ENCODE results near the gene DTNB.
"Not testable (repeated sequence)": the region's sequence is repeated elsewhere in the genome, so short reads cannot be mapped to it uniquely, and the experiment has no call there.

DTNB gene

DNA sequence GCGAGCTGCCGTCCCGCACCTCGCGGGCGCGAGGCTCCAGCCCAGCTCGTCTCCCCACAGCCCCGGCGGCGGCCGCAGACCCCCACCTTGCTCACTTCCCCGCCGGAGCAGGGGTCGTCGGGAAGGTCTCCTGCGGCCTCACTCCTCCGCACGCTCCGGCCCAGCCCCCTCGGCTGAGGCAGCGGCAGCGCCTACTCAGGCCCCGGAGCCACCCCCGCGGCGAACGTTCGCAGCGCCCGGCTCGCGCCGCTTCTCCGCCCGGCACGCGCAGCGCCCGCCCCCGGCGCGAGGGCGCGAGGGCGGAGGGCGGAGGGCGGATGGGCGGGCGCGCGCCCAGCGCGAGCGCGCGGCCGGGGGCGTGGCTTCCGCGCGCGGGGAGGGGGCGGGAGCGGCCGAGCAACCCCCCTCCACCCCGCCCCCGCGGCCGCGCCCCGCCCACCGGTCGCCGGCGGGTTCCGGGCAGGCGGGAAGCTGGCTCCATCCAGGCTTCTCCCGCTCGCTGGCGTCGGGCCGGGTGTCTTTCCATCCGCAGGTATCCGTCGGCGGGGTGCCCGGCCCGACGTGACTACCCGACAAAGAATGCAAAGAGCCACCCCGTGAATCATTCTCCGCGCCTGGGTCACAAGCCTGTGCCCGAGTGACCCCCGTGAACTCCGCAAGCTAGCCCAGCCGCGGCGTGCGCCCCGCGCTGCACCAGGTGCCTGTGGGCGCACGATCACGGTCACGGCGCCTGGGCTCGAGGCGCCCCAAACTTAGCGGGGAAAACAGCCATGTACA lies at the start of gene DTNB:
TSS of gene DTNB (minus strand) at position 278 of the 777 bp plus-strand sequence. CDS start 20,917 bp downstream, outside the sequence.
- peak; percentile 88 for DNase-seq

DNA sequence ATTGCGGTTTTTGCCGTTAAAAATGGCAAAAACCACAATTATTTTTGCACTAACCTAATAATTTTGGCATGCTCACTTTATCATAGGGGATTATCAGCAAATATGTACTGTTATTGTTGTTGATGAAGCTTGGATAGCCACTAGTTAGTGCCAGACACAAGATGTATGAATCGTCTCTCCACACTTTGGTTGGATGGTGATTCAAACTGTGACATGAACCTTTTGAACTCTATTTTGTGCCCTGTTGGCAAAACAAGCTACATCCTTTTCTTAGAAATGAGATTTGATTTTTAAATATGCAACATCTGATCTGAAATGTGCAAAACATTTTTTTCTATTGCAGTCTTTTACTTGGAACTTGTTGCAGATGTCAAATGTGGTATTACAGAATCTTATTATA lies 48.8 kb upstream of the DTNB start:
- DNase-seq: no peak

DNA sequence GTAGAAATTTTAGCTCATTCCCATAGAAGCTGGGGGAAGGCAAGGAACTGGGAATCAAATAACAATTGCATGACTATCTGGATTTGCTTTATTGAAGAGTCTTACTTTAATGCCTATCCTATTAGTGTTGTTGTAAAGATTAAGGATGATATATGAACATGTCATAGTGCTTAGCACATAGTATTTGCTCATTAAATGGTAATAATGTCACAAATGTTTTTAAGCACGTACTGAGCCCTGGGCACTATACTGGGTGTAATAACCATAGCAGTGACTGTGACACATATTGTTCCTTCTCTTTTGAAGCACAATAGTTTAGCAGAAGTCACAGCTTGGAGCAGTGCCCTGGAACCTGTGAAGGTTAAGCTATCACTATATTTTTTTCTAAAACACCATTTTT lies 47.2 kb upstream of the DTNB start:
- no peak for DNase-seq

DNA sequence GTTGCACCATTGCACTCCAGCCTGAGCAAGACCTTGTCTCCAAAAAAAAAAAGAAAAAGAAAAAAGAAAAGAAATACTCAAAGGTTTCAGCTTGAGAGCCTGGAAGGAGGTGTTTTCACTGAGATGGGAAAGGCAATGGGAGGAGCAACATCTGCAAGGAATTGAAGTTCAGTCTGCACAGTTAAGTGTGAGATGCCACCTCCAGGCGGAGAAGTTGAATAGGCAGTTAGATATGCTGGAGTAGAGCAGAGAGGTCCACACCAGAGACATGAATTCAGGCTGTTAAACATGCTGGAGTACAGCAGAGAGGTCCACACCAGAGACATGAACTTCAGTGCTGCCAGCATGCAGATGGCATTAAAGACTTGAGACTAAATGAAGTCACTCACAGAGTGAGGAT lies 41.4 kb upstream of the DTNB start:
- DNase-seq: peak; percentile 19

DNA sequence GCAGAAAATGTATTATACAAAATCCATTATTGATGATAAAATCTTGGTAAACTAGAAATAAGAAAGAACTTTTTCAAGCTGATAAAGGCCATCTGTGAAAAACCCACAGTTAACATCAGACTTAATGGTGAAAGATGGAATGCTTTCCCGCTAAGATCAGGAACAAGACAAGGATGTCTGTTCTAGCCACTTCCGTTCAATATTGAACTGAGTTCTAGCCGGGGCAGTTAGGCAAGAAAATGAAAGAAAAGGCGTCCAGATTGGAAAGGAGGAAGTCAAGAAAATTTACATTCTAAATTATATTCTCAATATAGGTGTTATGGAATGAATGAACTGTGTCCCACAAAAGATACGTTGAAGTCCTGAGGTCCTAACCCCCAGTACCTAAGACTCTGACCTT lies 39.1 kb upstream of the DTNB start:
- DNase-seq: no peak

DNA sequence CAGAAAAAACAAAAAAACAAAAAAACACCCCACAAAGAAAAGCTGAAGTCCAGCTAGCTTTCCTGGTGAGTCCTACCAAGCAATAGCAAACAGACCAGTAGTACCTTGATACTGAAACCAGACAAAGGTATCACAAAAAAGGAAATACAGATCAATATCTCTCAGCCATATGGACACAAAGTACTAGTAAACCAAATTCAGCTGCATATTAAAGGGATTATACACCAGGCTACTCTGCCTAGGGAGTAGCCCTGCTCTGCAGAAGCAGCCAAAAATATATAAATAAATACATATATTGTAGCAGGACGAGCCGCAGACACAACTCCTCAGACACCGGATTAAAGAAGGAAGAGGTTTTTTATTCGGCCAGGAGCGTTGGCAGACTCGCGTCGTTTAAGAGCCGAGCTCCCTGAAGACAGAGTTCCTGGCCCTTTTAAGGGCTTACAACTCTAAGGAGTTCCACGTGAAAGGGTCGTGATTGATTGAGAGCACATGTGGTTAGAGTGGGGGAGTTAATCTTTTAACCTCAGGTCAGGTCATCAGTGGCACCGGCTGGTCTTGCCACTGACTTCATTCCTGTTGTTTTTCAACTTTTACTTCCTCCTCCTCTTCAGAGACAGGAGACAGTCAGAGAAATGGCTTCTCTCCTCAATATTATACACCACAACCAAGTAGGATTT lies 38.4 kb upstream of the DTNB start:
- no peak for DNase-seq

DNA sequence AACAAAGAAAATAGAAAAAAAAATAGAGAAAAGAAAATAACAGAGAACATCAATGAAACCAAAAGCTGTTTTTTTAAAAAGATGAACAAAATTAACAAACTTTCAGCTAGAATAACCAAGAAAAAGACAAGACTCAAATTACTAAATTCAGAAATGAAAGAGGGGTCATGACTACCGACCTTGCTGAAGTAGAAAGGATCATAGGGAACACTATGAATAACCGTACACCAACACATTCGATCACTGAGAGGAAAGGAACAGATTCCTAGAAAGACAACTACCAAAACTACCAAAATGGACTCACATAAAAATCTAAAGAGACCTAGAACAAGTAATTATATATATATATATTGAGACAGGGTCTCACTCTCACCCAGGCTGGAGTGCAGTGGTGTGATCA lies 37.4 kb upstream of the DTNB start:
- DNase-seq: no peak

DNA sequence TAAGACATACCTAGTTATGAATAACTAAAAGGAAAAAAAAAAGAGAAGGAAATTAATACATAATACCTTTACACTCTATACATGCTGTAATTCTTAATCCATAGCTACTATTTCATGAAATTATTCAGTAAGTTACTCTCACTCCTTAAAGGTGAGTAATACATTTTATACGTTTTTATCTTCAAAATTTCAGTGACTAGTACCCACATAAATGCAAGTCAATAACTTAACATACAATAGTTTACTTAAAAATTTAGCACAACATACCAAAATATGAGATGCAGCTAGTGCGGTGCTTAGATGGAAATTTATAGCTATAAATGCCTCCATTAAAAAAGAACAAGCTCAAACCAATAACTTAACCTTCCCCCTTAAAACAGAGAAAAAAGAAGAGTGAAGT lies 36.0 kb upstream of the DTNB start:
- no peak for DNase-seq

DNA sequence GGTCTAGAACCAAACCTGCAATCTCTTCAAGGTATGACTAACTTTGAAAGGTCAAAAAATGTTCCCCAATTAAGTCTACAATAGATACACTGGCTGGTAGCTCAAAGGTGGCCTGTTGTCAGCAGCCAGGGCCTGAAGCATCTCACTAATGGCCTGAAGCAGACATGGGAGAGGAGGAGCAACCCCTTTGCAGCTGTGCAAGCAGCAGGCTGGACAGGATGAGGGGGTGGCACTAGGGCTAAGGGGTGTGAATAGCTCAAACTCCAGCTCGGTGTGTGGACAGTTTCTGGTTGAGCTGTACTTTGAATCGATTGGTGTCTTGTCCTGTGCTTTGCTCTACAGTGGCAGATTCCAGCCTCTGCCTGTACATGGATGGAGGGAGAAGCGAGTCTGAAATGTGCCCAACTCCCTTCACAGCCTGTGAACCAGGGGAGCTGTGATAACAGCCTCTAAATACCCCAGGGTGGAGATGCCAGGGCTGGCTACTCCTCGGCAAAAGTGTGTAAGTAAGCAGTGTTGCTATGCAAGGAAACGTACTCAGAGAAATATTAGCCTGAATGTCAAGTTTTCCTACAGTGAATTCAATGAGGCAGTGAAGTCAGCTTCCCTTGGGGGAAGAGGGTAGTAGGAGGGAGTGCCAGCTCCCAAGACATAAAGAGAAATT lies 34.7 kb upstream of the DTNB start:
- DNase-seq: peak; percentile 55

DNA sequence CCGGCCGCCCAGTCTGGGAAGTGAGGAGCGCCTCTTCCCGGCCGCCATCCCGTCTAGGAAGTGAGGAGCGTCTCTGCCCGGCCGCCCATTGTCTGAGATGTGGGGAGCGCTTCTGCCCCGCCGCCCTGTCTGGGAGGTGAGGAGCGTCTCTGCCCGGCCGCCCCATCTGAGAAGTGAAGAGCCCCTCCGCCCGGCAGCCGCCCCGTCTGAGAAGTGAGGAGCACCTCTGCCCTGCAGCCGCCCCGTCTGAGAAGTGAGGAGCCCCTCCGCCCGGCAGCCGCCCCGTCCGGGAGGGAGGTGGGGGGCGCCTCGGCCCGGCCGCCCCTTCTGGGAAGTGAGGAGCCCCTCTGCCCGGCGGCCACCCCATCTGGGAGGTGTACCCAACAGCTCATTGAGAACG lies 32.2 kb upstream of the DTNB start:
- DNase-seq: not testable (repeated sequence)

DNA sequence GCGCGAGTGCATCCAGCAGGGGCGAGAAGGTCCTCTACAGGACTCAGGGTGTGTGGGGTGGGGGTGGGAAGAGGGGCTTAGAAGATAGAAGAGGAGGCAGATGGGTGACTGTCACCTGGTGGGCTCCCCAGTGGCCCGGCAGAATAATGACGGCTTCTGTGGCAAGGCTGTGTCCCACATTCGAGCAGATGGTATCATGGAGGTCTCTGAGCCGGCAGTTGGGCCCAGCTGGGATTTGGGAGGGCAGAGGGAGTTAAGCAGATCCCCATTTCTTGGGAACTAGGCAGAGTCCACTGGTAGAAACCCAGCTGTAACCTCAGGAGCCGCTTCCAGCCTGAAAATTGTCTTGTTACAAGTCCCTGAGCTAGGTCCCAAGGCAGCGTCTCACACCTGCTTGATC lies 28.4 kb upstream of the DTNB start:
- DNase-seq: peak; percentile 7

DNA sequence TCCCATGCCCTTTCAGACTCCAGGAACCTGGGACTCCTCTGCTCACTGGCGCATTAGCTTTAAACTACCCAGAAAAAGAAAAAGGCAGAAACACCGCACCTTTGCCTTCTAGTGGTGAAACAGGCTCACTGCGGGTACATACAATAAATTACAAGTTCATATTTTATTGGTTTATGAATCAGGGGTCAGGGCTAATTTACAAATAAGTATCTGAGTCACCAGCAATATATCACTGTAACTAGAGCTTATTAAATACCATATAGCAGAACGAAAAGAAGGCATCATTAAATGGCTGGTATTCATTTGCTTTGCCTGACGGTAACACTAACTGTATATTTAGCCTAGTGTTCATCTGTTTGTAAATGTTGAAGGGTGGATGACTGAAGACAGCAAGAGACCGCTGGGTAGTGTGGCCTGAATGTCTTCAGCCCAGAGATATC lies 26.9 kb upstream of the DTNB start:
- DNase-seq: peak; percentile 84

DNA sequence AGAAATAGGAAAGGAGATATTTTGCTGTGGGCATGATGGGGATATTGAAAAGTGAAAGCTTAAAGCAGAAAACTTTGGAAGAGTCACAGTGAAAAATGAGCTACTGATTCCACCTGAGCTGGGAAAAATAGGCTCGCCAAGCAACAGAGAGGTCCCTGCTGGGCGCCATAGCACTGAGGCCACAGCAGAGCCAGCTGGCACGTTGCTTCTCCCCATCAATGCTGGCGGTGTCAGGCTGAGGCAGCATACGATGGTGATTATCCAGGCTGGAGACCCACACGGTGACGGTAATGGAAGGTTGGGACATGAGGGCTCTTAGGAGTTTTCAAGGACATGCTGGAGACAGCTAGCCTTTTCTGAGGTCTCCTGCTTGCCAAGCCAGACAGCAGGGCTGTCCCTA lies 25.8 kb upstream of the DTNB start:
- peak; percentile 71 for DNase-seq

DNA sequence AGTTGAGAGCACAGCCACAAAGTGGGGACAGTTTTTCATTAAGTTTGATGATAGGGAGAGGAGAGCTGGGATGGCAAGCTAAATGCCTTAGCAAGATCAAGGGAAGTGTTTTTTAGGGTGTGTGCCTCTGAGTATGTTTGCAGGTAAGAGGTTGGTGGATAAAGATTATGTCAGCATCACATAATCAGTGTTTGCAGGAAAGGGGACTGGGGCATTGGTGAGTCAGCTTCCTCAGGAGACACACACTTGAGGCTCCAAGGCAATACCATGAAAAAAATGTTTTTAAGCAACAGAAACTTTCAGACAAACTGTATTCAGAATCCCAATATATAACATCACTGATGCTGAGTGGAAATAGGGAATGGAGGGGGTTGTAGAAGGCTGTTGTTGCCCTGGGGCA lies 25.4 kb upstream of the DTNB start:
- peak; percentile 21 for DNase-seq

DNA sequence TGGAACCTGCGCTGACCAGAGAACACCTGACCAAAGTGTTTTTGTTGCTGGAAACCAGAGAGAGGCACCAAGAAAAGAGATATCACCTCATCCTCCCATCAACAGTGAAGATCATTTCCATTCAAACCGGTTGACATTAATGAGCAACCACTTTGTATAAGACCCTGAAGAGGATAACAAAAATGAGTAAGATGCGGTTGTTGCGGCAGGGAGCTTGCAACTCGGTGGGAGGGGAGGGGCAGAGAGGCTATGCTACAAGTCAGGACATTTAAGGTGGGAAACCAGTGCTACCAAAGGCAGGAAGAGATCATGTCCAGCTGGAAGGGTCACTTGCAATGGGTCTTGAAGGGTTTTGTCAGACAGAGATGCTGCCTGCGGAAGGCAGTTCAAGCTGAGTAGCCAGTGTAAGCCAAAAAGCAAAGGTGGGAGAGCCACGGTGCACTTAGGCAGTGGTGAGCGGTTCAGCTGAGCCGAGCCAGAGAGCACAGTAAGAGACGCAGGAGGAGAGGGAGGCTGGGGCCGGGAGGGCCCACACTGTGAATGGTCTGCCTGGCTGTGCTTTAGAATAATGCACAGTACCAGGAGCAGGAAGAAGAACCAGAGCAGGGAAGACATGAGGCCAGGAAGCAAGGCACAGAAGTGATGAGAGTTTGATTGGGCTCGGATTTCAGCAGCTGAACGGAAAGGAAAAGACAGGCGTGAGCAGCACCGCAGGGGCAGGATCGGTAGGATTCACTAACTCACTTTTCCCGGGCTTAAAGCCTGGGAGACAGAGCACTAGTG lies 24.4 kb upstream of the DTNB start:
- DNase-seq: peak; percentile 31

DNA sequence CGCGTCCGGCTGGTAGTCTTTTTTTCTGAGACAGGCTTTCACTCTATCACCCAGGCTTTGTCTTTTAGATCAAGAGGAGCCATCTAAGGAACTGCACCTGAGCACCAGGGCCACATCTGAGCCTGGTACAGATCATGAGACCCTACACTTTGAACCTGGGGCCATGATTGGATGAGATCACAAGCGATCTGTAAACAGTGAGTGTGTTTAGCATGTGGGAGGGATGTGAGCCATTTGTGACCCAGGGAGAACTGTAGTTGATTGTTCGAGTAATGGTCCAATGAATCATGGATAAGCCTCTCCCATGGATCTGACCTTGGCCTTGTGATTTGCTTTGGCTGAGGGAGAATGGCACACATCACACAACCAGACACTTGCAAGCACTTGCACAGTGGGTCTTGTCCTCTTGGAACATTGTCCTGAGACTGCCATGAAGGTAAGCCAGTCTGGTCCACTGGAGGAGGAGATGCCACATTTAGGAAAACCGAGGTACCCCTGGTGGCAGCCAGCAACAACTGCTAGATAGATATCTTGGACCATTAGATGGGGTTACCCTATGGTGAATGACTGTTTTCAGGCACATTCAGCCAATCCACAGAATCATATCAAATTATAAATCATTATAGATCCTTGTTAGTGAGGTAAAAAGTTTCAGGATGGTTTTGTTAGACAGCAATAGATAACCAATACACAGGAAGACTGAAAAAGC lies 19.5 kb upstream of the DTNB start:
- DNase-seq: no peak

DNA sequence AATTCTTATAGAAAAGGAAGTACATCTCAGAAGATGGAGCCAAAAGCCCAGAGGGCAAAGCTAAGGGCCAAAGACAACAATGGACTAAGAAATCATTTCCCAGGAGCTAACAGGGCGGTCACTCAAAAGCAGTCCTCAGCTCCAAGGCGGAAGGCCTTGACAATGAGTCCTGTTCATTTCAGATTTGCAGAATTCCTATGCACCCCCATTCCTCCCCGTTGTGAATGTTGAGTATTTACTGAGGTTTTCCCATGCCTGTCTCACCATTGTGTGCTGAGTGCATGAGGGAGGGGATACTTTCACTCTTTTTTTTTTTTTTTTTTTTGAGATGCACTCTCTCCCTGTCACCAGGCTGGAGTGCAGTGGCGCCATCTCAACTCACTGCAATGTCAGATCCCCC lies 18.8 kb upstream of the DTNB start:
- no peak for DNase-seq

DNA sequence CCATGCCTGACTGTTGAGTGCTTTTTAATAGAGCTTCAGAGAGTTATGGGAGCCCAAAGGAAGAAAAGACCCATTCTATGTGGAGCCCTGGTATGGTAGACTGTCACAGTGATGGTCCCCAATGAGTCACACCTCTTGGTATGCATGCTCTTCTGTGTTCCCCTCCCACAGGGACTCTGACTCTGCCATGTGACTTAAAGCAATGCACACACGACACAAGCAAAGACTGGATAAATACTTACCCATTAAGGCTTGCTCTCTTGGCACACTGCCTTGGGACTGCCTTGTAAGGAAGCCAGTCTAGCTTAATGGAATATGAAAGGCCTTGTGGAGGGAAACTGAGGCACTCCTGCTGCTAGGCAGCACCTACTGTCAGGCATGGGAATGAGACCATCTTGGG lies 16.7 kb upstream of the DTNB start:
- DNase-seq: peak; percentile 31

DNA sequence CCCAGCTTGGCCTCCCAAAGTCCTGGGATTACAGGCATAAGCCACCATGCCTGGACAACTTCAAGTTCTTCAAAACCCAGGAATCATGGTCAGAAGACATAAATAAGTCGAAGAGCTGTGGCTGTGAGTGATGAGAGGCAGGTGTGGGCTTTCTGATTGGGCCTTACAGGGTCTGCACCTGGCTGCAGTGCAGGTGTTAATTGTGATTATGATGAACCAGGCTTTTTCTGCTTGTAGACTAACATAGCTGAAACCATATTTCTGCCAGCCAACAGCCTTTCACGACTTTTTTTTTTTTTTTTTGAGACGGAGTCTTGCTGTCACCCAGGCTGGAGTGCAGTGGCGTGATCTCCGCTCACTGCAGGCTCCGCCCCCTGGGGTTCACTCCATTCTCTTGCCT lies 14.9 kb upstream of the DTNB start:
- DNase-seq: no peak

DNA sequence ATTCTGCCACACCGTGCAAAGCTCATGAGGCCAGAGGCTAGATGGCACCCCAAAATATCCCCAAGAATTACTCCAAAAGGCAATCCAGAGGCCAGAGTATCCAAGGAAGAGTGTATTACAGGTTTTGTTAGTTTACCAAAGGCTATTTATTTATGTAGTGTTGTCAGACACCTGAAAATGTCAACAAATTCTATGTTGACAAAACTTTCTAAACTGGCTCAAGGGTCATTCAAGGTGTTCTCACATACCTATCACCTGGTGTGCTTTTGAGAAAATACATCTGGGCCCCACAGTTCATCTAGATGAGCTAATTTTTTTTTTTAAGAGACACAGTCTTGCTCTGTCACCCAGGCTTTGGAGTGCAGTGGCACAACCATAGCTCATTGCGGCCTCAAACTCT lies 12.4 kb upstream of the DTNB start:
- peak; percentile 9 for DNase-seq

DNA sequence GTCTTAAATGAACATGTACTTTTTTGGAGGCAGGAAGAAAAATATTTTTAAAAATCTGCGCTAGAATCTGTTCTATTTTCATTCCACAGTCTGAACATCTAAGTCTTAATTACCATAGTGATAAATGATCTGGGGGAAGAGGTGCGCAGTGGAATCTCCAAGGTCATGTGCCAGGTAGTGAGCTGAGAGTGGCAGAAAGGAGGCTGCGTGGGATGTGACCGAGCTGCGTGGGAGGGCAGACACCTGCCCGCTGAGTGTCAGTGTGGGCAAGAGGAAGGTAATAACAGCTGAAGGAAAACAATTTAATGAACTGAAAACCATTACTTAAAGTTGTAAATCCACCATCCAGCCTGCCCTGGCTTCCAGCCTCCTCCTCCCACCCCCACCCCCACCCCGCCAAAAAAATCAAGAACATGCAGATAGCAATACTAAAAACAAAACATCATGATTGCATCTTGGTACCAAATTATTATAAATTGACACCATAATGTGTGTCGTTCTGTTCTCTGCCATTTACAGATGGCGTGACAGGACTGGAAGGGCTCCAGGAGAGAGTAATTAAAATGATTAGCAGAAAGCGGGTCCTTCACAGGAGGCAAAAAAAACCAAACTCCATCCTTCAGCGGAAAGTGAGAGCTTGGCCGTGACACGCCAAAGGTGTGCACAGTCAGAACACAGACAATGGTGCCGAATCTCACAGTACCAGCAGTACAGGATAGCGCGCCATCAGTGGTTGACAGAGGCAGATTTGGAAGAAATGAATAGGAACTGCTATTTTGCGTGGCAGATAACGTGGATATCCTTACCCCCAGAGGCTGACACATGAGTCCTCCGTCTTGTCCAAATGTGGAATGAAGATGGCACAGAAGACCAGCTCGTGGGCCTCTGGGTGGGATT lies 11.4 kb upstream of the DTNB start:
- DNase-seq: peak; percentile 68
